ENCODE data around the gene RPLP2.
A peak's percentile ranks its signal among the peaks of the same experiment; 100 is the strongest.

The RPLP2 gene

GRCh38 chr11:831961-832528 is 22.3 kb downstream of the RPLP2 start:
- no peak for DNase-seq (ENCODE audit: low read depth in 1 of 2, low spot score in 1 of 2)
- no peak for TF ChIP-seq CTCF (IDR thresholded peaks at IDR 0.05; ENCODE audit: insufficient read depth, low read length)
- no peak for TF ChIP-seq SPI1 (IDR thresholded peaks at IDR 0.05; ENCODE audit: borderline replicate concordance, low read depth)
- TF ChIP-seq POLR2AphosphoS5 (IDR thresholded peaks at IDR 0.05; ENCODE audit: low read depth) = no peak
- TF ChIP-seq REST (IDR thresholded peaks at IDR 0.05; ENCODE audit: insufficient replicate concordance, low read depth) = no peak
- no peak for TF ChIP-seq GABPA (IDR thresholded peaks at IDR 0.05; ENCODE audit: low read depth)
- Histone ChIP-seq H3K27ac (replicated peaks) (no peak overlapping the region; the same call in 1 of the 2 replicates), H3K4me3 (replicated peaks; ENCODE audit: insufficient read depth, low read length) (peak overlapping the region; percentile 63), H3K27me3 (ENCODE audit: insufficient read depth, poor library complexity, severe bottlenecking) (peaks cover 9% of the 10 kb centered on the region)

- Histone ChIP-seq H3K4me3 (replicated peaks; ENCODE audit: insufficient read depth, low read length) (peak within 1 kb of the TSS; percentile 63), H3K27ac (replicated peaks) (peak within 1 kb of the TSS; percentile 52), H3K27me3 (ENCODE audit: insufficient read depth, poor library complexity, severe bottlenecking) (peaks cover 9% of the 10 kb centered on the region)
- DNase-seq (ENCODE audit: low read depth in 1 of 2, low spot score in 1 of 2) = no peak
- TF ChIP-seq REST (IDR thresholded peaks at IDR 0.05; ENCODE audit: insufficient replicate concordance, low read depth) (no peak), CTCF (IDR thresholded peaks at IDR 0.05; ENCODE audit: insufficient read depth, low read length) (no peak), GABPA (IDR thresholded peaks at IDR 0.05; ENCODE audit: low read depth) (no peak), POLR2AphosphoS5 (IDR thresholded peaks at IDR 0.05; ENCODE audit: low read depth) (no peak), SPI1 (IDR thresholded peaks at IDR 0.05; ENCODE audit: borderline replicate concordance, low read depth) (no peak)
Observed at GRCh38 chr11:832529-833113, 22.9 kb downstream of the RPLP2 start, which contains the start of gene CD151. TSS of gene CD151 (plus strand) at chr11:832952. CDS start at chr11:836070, 3,118 bp downstream.

- Histone ChIP-seq H3K27me3 (ENCODE audit: insufficient read depth, poor library complexity, severe bottlenecking) (peaks cover 9% of the 10 kb centered on the region), H3K27ac (replicated peaks) (0 out of 2 replicates have a peak overlapping the region, but pooled peaks have one; percentile 23), H3K4me3 (replicated peaks; ENCODE audit: insufficient read depth, low read length) (peak overlapping the region; percentile 63)
- TF ChIP-seq POLR2AphosphoS5 (IDR thresholded peaks at IDR 0.05; ENCODE audit: low read depth) (no peak), SPI1 (IDR thresholded peaks at IDR 0.05; ENCODE audit: borderline replicate concordance, low read depth) (no peak), REST (IDR thresholded peaks at IDR 0.05; ENCODE audit: insufficient replicate concordance, low read depth) (no peak)
- no peak for DNase-seq (ENCODE audit: low read depth in 1 of 2, low spot score in 1 of 2)
Observed at GRCh38 chr11:833114-833791, 23.5 kb downstream of the RPLP2 start.

All from HL-60 (cell line).